ENCODE results near the gene MFSD2B.

DNA sequence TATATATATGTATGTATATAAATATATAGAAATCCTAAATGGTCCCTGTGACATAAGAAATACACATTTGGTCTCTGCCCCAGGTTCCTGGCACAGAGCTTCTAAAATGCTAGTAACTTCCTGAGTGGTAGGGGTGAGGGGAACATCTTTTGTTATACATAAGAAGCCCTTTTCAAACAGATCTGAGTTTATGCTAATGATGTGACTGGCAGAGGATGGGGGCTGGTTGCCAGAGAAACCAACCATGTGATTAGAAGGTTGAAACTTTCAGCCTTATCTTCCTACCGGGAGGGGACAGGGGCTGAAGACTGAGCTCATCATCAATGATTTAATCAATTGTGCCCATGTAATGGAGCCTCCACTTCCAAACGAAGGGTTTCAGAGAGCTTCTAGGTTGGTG, 16.3 kb downstream of the MFSD2B start:
- TF ChIP-seq POLR2A (IDR thresholded peaks at IDR 0.05; ENCODE audit: low read length) (no peak), GATA1 (IDR thresholded peaks at IDR 0.05; ENCODE audit: low read depth, low read length) (no peak)
